Large intestine (tissue), 3 donors: ENCODE measurements around the gene SENP1. TPM values are rescaled to one million over a fixed set of nuclear protein-coding genes. Genes with fewer than 3 reads are reported as not detected.
A peak's percentile ranks its signal among the peaks of the same experiment; 100 is the strongest.

Experiments
- DNase-seq, 2 donors: peaks; one replicate each; pipeline versions ENCODE4 v3.0.0 to v3.0.0-alpha.2; 2013
- H3K27ac ChIP-seq: one replicate; pipeline ENCODE4 v1.5.1; 2013; ENCODE audit warnings: low read length
- H3K27me3 ChIP-seq: 2 replicates; pipeline ENCODE4 v1.6.1; 2013; ENCODE audit warnings: low read length; ENCODE audit not compliant: control insufficient read depth, insufficient read depth
- H3K36me3 ChIP-seq: 2 replicates; pipeline ENCODE4 v1.6.1; 2013; ENCODE audit warnings: low read length; ENCODE audit not compliant: control insufficient read depth, insufficient read depth
- H3K4me1 ChIP-seq: one replicate; pipeline ENCODE4 v1.6.1; 2013; ENCODE audit warnings: low read length; ENCODE audit not compliant: control insufficient read depth, insufficient read depth
- H3K4me3 ChIP-seq: one replicate; pipeline ENCODE4 v1.5.1; 2013; ENCODE audit warnings: low read length
- H3K9me3 ChIP-seq: one replicate; pipeline ENCODE4 v1.6.1; 2013; ENCODE audit warnings: mild to moderate bottlenecking, low read depth, low read length, moderate library complexity; ENCODE audit not compliant: control insufficient read depth
- WGBS: methylation state at CpG from one replicate; pipeline ENCODE4 v1.1.5; 2013; ENCODE audit warnings: low lambda C conversion rate; ENCODE audit not compliant: insufficient coverage; 5-methylcytosine and 5-hydroxymethylcytosine counted together
- polyA plus RNA-seq: library from polyadenylated mRNA; unstranded; fragments of 120-200 nt; gene quantifications from one replicate; pipeline ENCODE4 v1.2.1, GENCODE V29; 2013

Gene SENP1
- polyA plus RNA-seq, 1 donor = 11.9 TPM

DNA sequence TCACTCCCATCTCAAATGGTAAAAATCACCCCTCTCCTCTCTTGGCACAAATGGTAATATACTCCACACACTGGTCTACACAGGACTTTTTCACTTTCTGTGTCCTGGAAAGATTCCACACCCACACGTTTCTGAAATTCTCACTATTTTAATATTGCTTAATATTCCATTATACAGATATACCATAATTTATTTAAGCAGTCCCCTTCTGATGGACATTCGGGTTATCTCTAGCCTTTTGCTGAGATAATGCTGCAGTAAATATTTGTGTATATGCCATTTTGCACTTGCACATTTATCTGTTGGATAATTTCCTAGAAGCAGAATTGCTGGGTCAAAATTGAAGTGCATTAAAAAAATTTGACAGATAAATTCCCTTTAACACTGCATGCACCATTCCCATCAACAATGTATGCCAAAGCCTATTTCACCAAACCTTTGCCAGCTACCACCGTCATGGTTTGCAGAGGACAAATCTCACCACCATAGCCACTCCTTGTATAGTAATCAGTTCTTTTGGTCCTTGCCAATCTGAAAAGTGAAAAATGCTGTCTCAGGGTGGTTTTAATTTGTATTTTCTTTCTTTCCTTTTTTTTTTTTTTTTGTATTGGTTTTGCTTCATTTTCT lies 86.1 kb downstream of the SENP1 start:
- Histone ChIP-seq H3K4me1 (peaks cover 45% of the 10 kb centered on the region), H3K36me3 (no peaks in the 10 kb centered on the region), H3K27ac (no peak overlapping the region), H3K27me3 (no peaks in the 10 kb centered on the region), H3K9me3 (no peaks in the 10 kb centered on the region), H3K4me3 (no peak overlapping the region)
- no CpG with 5 or more reads among the region's 3 CpGs for WGBS
- DNase-seq = no peak

DNA sequence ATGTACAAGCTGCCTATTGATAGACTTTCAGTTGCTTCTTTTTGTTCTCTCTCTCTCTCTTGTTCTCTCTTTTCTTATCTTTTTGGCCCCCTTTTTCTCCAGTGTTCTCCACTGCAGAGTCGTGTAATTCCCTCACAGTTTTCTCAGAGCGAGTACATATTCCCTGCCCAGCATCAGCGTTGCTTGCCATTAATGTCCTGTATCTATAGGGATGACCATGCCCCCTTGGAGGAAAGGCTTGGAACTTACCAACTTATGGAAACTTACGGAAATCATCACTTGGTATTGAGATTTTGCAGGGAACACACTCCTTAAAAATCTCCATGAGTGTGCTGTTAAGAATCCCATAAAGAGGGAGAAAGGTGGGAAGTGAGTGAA lies 87.3 kb downstream of the SENP1 start:
- no peak overlapping the region for H3K27ac ChIP-seq
- H3K9me3 ChIP-seq = no peaks in the 10 kb centered on the region
- DNase-seq = no peak
- H3K36me3 ChIP-seq = no peaks in the 10 kb centered on the region
- WGBS = 100% methylated on average over 2 of the region's 4 CpGs
- peaks cover 45% of the 10 kb centered on the region for H3K4me1 ChIP-seq
- no peaks in the 10 kb centered on the region for H3K27me3 ChIP-seq
- H3K4me3 ChIP-seq = no peak overlapping the region

DNA sequence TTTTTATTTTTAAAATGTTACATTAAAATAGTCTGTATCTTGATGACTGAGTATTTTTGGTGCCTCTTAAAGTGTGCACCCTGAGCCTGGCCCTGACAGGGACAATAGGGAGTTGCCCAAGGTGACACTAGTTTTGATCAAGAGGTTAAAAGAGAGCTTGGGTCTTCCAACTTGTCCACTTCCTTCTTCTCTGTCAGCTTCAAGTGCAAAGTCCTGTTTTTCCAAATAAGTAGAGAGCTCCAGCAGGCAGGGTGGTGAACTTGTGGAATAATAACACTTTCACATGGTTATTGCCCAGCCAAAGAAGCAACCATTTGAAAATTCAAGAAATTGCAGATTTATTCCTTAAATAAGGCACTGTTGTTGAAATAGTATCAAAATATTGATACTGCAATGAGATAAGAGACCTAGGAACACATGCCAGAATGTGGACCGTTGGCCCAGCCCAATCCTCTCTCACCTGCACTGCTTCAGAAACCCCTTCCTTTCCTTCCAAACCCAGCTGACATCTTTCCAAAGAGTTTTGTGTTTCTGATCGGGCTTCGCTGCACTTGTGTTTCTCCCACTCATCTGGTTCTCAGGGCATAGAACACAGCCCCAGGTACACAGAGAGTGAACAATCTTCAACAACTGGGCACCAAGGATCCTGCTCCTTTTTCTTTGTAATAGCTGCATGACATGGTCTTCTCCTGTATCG lies 87.8 kb downstream of the SENP1 start:
- Histone ChIP-seq H3K27me3 (no peaks in the 10 kb centered on the region), H3K4me1 (peaks cover 45% of the 10 kb centered on the region), H3K36me3 (no peaks in the 10 kb centered on the region), H3K27ac (peak overlapping the region; percentile 35), H3K4me3 (no peak overlapping the region), H3K9me3 (no peaks in the 10 kb centered on the region)
- WGBS = 100% methylated on average over 1 of the region's 4 CpGs
- peak in 1 of 2 donors; percentile 66 for DNase-seq

- Histone ChIP-seq H3K9me3 (no peaks in the 10 kb centered on the region), H3K4me3 (no peak overlapping the region), H3K36me3 (no peaks in the 10 kb centered on the region), H3K27ac (peak overlapping the region; percentile 35), H3K27me3 (no peaks in the 10 kb centered on the region), H3K4me1 (peaks cover 42% of the 10 kb centered on the region)
- DNase-seq = no peak
- no CpG with 5 or more reads among the region's 5 CpGs for WGBS
Measured at GRCh38 chr12:48017496-48017895, 88.4 kb downstream of the SENP1 start.

- Histone ChIP-seq H3K9me3 (no peaks in the 10 kb centered on the region), H3K4me1 (peaks cover 32% of the 10 kb centered on the region), H3K27me3 (no peaks in the 10 kb centered on the region), H3K4me3 (no peak overlapping the region), H3K36me3 (no peaks in the 10 kb centered on the region), H3K27ac (no peak overlapping the region)
- DNase-seq = no peak
- WGBS = no CpG with 5 or more reads among the region's 8 CpGs
Measured at GRCh38 chr12:48016373-48017020, 89.4 kb downstream of the SENP1 start.

DNA sequence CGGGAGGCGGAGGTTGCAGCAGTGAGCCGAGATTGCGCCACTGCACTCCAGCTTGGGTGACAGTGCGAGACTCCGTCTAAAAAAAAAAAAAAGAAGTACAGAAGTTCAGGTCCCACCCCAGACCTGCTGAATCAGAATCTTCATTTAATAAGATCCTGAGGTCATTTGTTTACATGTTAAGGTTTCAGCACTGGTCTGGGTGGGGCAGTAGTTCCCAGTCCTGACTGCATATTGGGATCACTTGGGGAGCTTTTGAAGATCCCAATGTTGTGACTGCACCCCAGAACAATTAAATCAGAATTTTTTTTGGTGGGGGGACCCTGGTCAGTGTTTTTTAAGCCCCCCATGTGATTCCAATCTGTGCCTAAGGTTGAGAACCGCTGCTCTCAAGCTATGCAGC lies 89.9 kb downstream of the SENP1 start:
- Histone ChIP-seq H3K27me3 (peaks cover 2% of the 10 kb centered on the region), H3K4me3 (no peak overlapping the region), H3K9me3 (no peaks in the 10 kb centered on the region), H3K27ac (no peak overlapping the region), H3K4me1 (peaks cover 27% of the 10 kb centered on the region), H3K36me3 (no peaks in the 10 kb centered on the region)
- DNase-seq = no peak
- WGBS = no CpG with 5 or more reads among the region's 7 CpGs

DNA sequence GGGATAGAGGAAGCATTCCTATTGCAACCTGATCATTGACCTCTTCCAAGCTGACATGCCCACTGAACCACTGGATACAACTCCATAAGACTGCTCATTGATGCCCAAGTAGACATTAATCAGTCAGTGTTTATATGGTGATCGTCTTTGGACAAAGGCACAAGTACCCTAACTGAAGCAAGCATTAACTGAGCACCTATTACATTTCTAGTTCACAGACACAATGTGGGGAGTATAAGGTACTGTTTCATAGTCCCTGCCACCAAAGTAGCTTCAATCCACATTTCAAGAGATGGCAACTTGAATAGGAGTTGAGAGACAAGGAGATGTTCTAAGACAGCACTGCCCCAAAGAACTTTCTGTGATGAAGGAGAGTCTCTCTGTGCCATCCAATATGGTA lies 90.8 kb downstream of the SENP1 start:
- no peak for DNase-seq
- WGBS = no CpG with 5 or more reads among the region's 1 CpG
- Histone ChIP-seq H3K36me3 (no peaks in the 10 kb centered on the region), H3K27ac (no peak overlapping the region), H3K27me3 (peaks cover 2% of the 10 kb centered on the region), H3K9me3 (no peaks in the 10 kb centered on the region), H3K4me3 (no peak overlapping the region), H3K4me1 (peaks cover 27% of the 10 kb centered on the region)

GRCh38 chr12:48013287-48013686 lies 92.6 kb downstream of the SENP1 start:
- Histone ChIP-seq H3K36me3 (no peaks in the 10 kb centered on the region), H3K9me3 (no peaks in the 10 kb centered on the region), H3K4me3 (no peak overlapping the region), H3K27ac (no peak overlapping the region), H3K27me3 (peaks cover 4% of the 10 kb centered on the region), H3K4me1 (peaks cover 27% of the 10 kb centered on the region)
- WGBS = no CpG with 5 or more reads among the region's 2 CpGs
- DNase-seq = peak; percentile 43 to 65

DNA sequence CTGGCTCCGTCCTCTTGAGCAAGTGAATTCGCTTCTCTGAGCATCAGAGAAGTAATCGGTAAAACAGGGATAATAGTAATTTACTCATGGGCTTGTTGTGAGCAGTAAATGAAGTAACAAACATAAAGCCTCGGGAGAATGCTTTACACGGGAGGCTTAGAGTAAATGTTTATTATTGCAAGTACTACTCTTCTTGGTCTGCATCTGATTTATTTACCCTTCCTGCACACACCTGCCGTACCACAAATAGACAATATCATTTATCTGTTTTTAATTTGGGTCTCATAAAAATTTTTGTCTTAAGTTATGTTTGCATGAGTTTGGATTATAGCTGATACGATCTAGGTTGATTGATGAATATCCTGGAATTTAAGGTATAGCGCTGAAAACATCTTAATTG lies 93.8 kb downstream of the SENP1 start:
- peaks cover 5% of the 10 kb centered on the region for H3K27me3 ChIP-seq
- no peaks in the 10 kb centered on the region for H3K36me3 ChIP-seq
- H3K4me3 ChIP-seq = no peak overlapping the region
- H3K4me1 ChIP-seq = peaks cover 17% of the 10 kb centered on the region
- DNase-seq = no peak
- WGBS = 60% methylated on average over 3 of the region's 8 CpGs
- H3K9me3 ChIP-seq = no peaks in the 10 kb centered on the region
- no peak overlapping the region for H3K27ac ChIP-seq

- no peak for DNase-seq
- Histone ChIP-seq H3K27ac (no peak overlapping the region), H3K9me3 (no peaks in the 10 kb centered on the region), H3K27me3 (peaks cover 11% of the 10 kb centered on the region), H3K36me3 (no peaks in the 10 kb centered on the region), H3K4me1 (peaks cover 11% of the 10 kb centered on the region), H3K4me3 (no peak overlapping the region)
- WGBS = no CpG with 5 or more reads among the region's 7 CpGs
Measured at GRCh38 chr12:48010366-48010970, 95.4 kb downstream of the SENP1 start.
